CD8-positive, alpha-beta memory T cell (primary cell): ENCODE data around the gene SH2D3C. TPM values are rescaled to one million over a fixed set of nuclear protein-coding genes. Genes with fewer than 3 reads are reported as not detected.

Source experiments
- CTCF ChIA-PET: fragments of 350-600 bp; sonication (Branson Sonifier 250); formaldehyde crosslinking; loops from one replicate; lab custom pipeline; 2021; ENCODE audit warnings: antibody characterized with exemption; lab: Charles Lee
- POLR2A ChIA-PET: fragments of 350-600 bp; sonication (Branson Sonifier 250); formaldehyde crosslinking; loops from one replicate; lab custom pipeline; 2021; ENCODE audit warnings: antibody characterized with exemption; lab: Charles Lee
- DNase-seq, 5 donors: peaks; one replicate each; pipeline versions ENCODE4 v3.0.0 to v3.0.0-alpha.2; 2020 to 2022; ENCODE audit warnings: mixed read lengths in 1 of 5
- H3K27ac ChIP-seq: one replicate; pipeline ENCODE4 v1.7.0; 2013; ENCODE audit warnings: low read depth, mild to moderate bottlenecking, low read length, moderate library complexity
- H3K27me3 ChIP-seq: 2 replicates; pipeline ENCODE4 v1.7.0; 2013; ENCODE audit warnings: low read length, mild to moderate bottlenecking; ENCODE audit not compliant: insufficient read depth, poor library complexity, severe bottlenecking
- H3K36me3 ChIP-seq: 2 replicates; pipeline ENCODE4 v1.7.0; 2013; ENCODE audit warnings: mild to moderate bottlenecking, low read length, moderate library complexity; ENCODE audit not compliant: insufficient read depth
- H3K4me1 ChIP-seq: 2 replicates; pipeline ENCODE4 v1.7.0; 2013; ENCODE audit warnings: mild to moderate bottlenecking, low read length, moderate library complexity; ENCODE audit not compliant: insufficient read depth
- H3K4me3 ChIP-seq: 2 replicates; pipeline ENCODE4 v1.7.0; 2013; ENCODE audit warnings: mild to moderate bottlenecking, low read length
- H3K9me3 ChIP-seq: 2 replicates; pipeline ENCODE4 v1.7.0; 2013; ENCODE audit warnings: mild to moderate bottlenecking, low read length
- H3K27ac Mint-ChIP-seq, 8 donors: one replicate each; pipeline ENCODE4 v1.8.0; 2020 to 2021; ENCODE audit warnings: mixed read lengths in 8 of 8, mild to moderate bottlenecking in 6 of 8, inconsistent platforms in 3 of 8, moderate library complexity in 3 of 8
- H3K27me3 Mint-ChIP-seq, 2 donors: one replicate each; pipeline ENCODE4 v1.8.0; 2020 to 2021; ENCODE audit warnings: mixed read lengths in 2 of 2, mild to moderate bottlenecking in 1 of 2, moderate library complexity in 1 of 2
- H3K36me3 Mint-ChIP-seq, 3 donors: one replicate each; pipeline ENCODE4 v1.8.0; 2020 to 2021; ENCODE audit warnings: mixed read lengths in 3 of 3, inconsistent platforms in 1 of 3, mild to moderate bottlenecking in 1 of 3
- H3K4me1 Mint-ChIP-seq, 3 donors: one replicate each; pipeline ENCODE4 v1.8.0; 2020 to 2021; ENCODE audit warnings: mixed read lengths in 3 of 3, inconsistent platforms in 1 of 3, mild to moderate bottlenecking in 1 of 3
- H3K4me3 Mint-ChIP-seq, 7 donors: one replicate each; pipeline ENCODE4 v1.8.0; 2020 to 2021; ENCODE audit warnings: mixed read lengths in 7 of 7, mild to moderate bottlenecking in 6 of 7, moderate library complexity in 4 of 7, inconsistent platforms in 2 of 7
- H3K9me3 Mint-ChIP-seq, 5 donors: one replicate each; pipeline ENCODE4 v1.8.0; 2020 to 2022; ENCODE audit warnings: mixed read lengths in 5 of 5, mild to moderate bottlenecking in 3 of 5, moderate library complexity in 2 of 5, inconsistent platforms in 1 of 5
- polyA plus RNA-seq: library from polyadenylated mRNA; unstranded; fragments of 300-500 nt; fragmentation: Illumina TruSeq; gene quantifications from one replicate; pipeline ENCODE4 v1.2.3, GENCODE V29; 2021
- total RNA-seq, 2 experiments: library from RNA; stranded (reverse); gene quantifications; one replicate each; pipeline ENCODE4 v1.2.3, GENCODE V29; 2021

The SH2D3C gene
- total and polyA plus RNA-seq, 3 experiments from 2014 or later = 13.9 to 50.7 (median 14.1) TPM

DNA sequence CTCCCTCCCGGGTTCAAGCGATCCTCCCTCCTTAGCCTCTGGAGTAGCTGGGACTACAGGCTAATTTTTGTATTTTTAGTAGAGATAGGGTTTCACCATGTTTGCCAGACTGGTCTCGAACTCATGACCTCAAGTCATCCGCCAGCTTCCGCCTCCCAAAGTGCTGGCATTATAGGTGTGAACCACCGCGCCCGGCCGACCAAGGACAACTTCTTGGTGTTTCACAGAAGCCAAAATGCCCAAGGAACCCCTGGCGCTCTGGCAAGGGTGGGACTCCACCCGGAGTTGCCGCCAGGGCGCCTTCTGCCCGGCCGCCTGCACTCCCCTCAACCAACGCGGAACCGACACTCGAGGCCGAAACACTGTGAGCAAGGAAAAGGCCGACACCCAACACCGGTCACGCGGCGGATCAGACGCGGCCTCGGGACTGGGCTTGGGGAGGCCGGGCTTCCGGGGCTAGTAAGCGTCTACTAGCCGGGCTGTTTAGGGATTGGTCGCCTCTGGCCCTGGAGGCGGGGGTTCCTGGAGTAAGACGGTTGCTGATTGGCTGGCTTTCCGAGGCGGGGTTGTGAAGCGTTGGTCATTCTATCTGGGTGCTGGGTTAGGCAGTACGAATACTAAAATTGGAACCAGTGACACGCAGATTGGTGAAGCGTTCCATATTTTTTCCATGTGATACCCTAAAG is 79.3 kb downstream of the SH2D3C start:
- peaks cover 14% of the 10 kb centered on the region for H3K4me1 ChIP-seq
- ChIA-PET CTCF (interaction anchor here (1.4 kb wide), 1 partner anchor 36 kb away, joined by 4 read pairs; the partner anchor contains the start of gene TOR2A), POLR2A (interaction anchor here (0.6 kb wide), 2 partner anchors 30 to 33 kb away, joined by 3 to 6 read pairs; no protein-coding TSS in a partner anchor)
- H3K4me1 Mint-ChIP-seq = peaks cover 14 to 21% (median 16%) of the 10 kb centered on the region in 3 donors
- H3K27me3 Mint-ChIP-seq = peaks cover 0 to 2% of the 10 kb centered on the region in 2 donors
- H3K9me3 Mint-ChIP-seq = no peaks in the 10 kb centered on the region
- no peaks in the 10 kb centered on the region for H3K9me3 ChIP-seq
- H3K4me3 Mint-ChIP-seq = peak overlapping the region; percentile 29 to 89 (median 83)
- peaks cover 0 to 1% (median under 1%) of the 10 kb centered on the region in 3 donors for H3K36me3 Mint-ChIP-seq
- no peaks in the 10 kb centered on the region for H3K27me3 ChIP-seq
- H3K36me3 ChIP-seq = no peaks in the 10 kb centered on the region
- H3K27ac Mint-ChIP-seq = peak overlapping the region; percentile 10 to 93 (median 90)
- H3K27ac ChIP-seq = peak overlapping the region; percentile 75
- H3K4me3 ChIP-seq = peak overlapping the region; percentile 48
- peak; percentile 76 to 90 (median 81) for DNase-seq

GRCh38 chr9:127698386-127698785 is 80.1 kb downstream of the SH2D3C start:
- peak in 1 of 5 donors; percentile 34 for DNase-seq
- POLR2A ChIA-PET = no interaction called here
- Mint-ChIP-seq H3K4me1 (peaks cover 14 to 21% (median 16%) of the 10 kb centered on the region in 3 donors), H3K9me3 (no peaks in the 10 kb centered on the region), H3K27me3 (peaks cover 0 to 2% of the 10 kb centered on the region in 2 donors), H3K27ac (peak overlapping the region in 4 of 8 donors; percentile 6 to 56 (median 34)), H3K4me3 (peak overlapping the region in 5 of 7 donors; percentile 1 to 89 (median 44)), H3K36me3 (peaks cover 0 to 7% (median 1%) of the 10 kb centered on the region in 3 donors)
- H3K36me3 ChIP-seq = no peaks in the 10 kb centered on the region
- H3K4me1 ChIP-seq = peaks cover 14% of the 10 kb centered on the region
- H3K4me3 ChIP-seq = no peak overlapping the region
- H3K9me3 ChIP-seq = no peaks in the 10 kb centered on the region
- H3K27me3 ChIP-seq = no peaks in the 10 kb centered on the region
- CTCF ChIA-PET = interaction anchor here (1.5 kb wide), 1 partner anchor 17 kb away, joined by 4 read pairs; the partner anchor contains the start of gene PTRH1
- H3K27ac ChIP-seq = no peak overlapping the region

GRCh38 chr9:127697575-127697974 is 80.9 kb downstream of the SH2D3C start:
- Mint-ChIP-seq H3K27me3 (peaks cover 0 to 2% of the 10 kb centered on the region in 2 donors), H3K4me3 (peak overlapping the region in 2 of 7 donors; percentile 1 to 32), H3K27ac (peak overlapping the region in 1 of 8 donors; percentile 6), H3K4me1 (peaks cover 14 to 21% (median 16%) of the 10 kb centered on the region in 3 donors), H3K36me3 (peaks cover 0 to 10% (median 1%) of the 10 kb centered on the region in 3 donors), H3K9me3 (no peaks in the 10 kb centered on the region)
- Histone ChIP-seq H3K27me3 (no peaks in the 10 kb centered on the region), H3K9me3 (no peaks in the 10 kb centered on the region), H3K27ac (no peak overlapping the region), H3K36me3 (no peaks in the 10 kb centered on the region), H3K4me3 (no peak overlapping the region), H3K4me1 (peaks cover 14% of the 10 kb centered on the region)
- CTCF ChIA-PET = interaction anchor here (1.2 to 1.5 kb wide), 2 partner anchors 17 to 37 kb away, joined by 4 to 5 read pairs; partner anchors contain the start of genes PTRH1 and TOR2A
- peak in 1 of 5 donors; percentile 8 for DNase-seq
- POLR2A ChIA-PET = no interaction called here

DNA sequence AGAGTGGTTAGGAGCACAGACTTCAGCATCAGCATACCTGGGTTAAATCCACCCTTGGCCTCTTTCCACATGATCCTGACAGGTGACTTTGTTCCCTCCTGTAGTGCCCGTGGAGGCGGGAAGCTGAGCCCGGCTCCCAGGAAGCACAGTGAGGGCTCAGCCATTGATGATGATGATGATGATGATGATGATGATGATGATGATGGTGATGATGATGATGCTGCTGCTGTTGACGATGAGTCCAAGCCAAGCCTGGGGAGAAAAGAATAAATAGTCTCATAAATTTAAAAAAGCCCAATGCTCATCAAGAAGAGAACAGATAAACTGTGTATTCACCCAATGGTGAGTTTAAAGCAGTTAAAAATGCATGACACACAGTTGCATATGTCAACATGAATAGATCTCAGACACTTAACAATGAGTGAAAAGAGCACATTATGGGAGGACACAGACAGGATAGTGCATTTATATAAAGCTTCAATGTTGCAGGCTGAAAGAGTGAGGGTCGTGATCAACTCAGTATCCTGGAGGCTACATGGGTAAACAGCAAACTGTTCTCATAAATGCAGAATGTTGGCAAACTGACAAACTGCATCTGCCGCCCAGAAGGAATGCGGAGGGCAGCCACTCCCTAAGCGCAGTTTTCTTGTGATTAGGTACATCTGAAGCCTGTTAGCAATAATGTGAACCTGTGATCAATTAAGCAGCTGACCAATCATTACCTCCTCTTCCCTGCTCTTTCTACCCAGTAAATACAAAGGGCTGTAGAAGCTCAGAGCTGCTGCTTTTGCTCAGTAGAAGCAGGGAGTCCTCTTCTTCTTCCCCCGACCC is 83.4 kb downstream of the SH2D3C start:
- Histone ChIP-seq H3K4me1 (peaks cover 14% of the 10 kb centered on the region), H3K4me3 (no peak overlapping the region), H3K27ac (no peak overlapping the region), H3K36me3 (no peaks in the 10 kb centered on the region), H3K27me3 (no peaks in the 10 kb centered on the region), H3K9me3 (no peaks in the 10 kb centered on the region)
- Mint-ChIP-seq H3K27ac (no peak overlapping the region), H3K4me3 (no peak overlapping the region), H3K27me3 (peaks cover 0 to 4% of the 10 kb centered on the region in 2 donors), H3K4me1 (peaks cover 10 to 17% (median 11%) of the 10 kb centered on the region in 3 donors), H3K36me3 (peaks cover 0 to 18% (median 1%) of the 10 kb centered on the region in 3 donors), H3K9me3 (no peaks in the 10 kb centered on the region)
- DNase-seq = no peak
- ChIA-PET POLR2A (no interaction called here), CTCF (no interaction called here)

DNA sequence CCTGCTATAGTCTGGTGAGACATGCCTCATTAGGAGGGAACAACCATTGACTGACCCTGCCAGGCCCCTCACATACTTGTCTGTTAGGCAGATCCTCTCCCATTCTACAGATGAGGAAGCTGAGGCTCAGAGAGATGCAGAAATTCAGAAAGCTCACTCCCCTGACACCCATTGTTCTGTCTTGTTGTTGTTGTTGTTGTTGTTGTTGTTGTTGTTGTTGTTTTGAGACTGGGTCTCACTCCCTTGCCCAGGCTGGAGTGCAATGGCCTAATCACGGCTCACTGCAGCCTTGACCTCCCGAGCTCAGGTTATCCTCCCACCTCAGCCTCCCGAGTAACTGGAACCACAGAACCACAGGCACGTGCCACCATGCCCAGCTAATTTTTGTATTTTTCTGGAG is 84.8 kb downstream of the SH2D3C start:
- no peak overlapping the region for H3K27ac ChIP-seq
- H3K4me1 ChIP-seq = peaks cover under 1% of the 10 kb centered on the region
- H3K4me1 Mint-ChIP-seq = peaks cover 0 to 6% (median 0%) of the 10 kb centered on the region in 3 donors
- H3K9me3 ChIP-seq = no peaks in the 10 kb centered on the region
- peaks cover 0 to 20% (median 0%) of the 10 kb centered on the region in 3 donors for H3K36me3 Mint-ChIP-seq
- H3K9me3 Mint-ChIP-seq = no peaks in the 10 kb centered on the region
- ChIA-PET POLR2A (interaction anchor here (0.7 kb wide), 1 partner anchor 226 kb away, joined by 3 read pairs; no protein-coding TSS in a partner anchor), CTCF (no interaction called here)
- H3K4me3 ChIP-seq = no peak overlapping the region
- no peak overlapping the region for H3K27ac Mint-ChIP-seq
- peak overlapping the region in 1 of 7 donors; percentile 45 for H3K4me3 Mint-ChIP-seq
- no peaks in the 10 kb centered on the region for H3K27me3 ChIP-seq
- DNase-seq = no peak
- no peaks in the 10 kb centered on the region for H3K36me3 ChIP-seq
- peaks cover 0 to 2% of the 10 kb centered on the region in 2 donors for H3K27me3 Mint-ChIP-seq

- CTCF ChIA-PET = interaction anchor here (0.9 kb wide), 1 partner anchor 36 kb away, joined by 3 read pairs; no protein-coding TSS in a partner anchor
- no peaks in the 10 kb centered on the region for H3K4me1 ChIP-seq
- H3K36me3 Mint-ChIP-seq = peaks cover 0 to 20% (median 0%) of the 10 kb centered on the region in 3 donors
- H3K27ac ChIP-seq = no peak overlapping the region
- no peaks in the 10 kb centered on the region for H3K27me3 ChIP-seq
- H3K27ac Mint-ChIP-seq = no peak overlapping the region
- no peaks in the 10 kb centered on the region for H3K9me3 Mint-ChIP-seq
- DNase-seq = no peak
- no peaks in the 10 kb centered on the region for H3K9me3 ChIP-seq
- peaks cover 0 to 4% (median 0%) of the 10 kb centered on the region in 3 donors for H3K4me1 Mint-ChIP-seq
- peaks cover 0 to 4% of the 10 kb centered on the region in 2 donors for H3K27me3 Mint-ChIP-seq
- H3K4me3 Mint-ChIP-seq = no peak overlapping the region
- no peak overlapping the region for H3K4me3 ChIP-seq
- no peaks in the 10 kb centered on the region for H3K36me3 ChIP-seq
- POLR2A ChIA-PET = no interaction called here
These were observed 85.3 kb downstream of the SH2D3C start for GRCh38 chr9:127693143-127693542.

GRCh38 chr9:127692071-127692470 is 86.4 kb downstream of the SH2D3C start:
- no peaks in the 10 kb centered on the region for H3K4me1 Mint-ChIP-seq
- DNase-seq = no peak
- POLR2A ChIA-PET = no interaction called here
- Histone ChIP-seq H3K9me3 (no peaks in the 10 kb centered on the region), H3K36me3 (no peaks in the 10 kb centered on the region), H3K27ac (no peak overlapping the region), H3K4me3 (no peak overlapping the region), H3K4me1 (no peaks in the 10 kb centered on the region), H3K27me3 (no peaks in the 10 kb centered on the region)
- peaks cover 0 to 4% of the 10 kb centered on the region in 2 donors for H3K27me3 Mint-ChIP-seq
- no peaks in the 10 kb centered on the region for H3K9me3 Mint-ChIP-seq
- peaks cover 0 to 22% (median 0%) of the 10 kb centered on the region in 3 donors for H3K36me3 Mint-ChIP-seq
- H3K4me3 Mint-ChIP-seq = no peak overlapping the region
- CTCF ChIA-PET = interaction anchor here (0.9 kb wide), 1 partner anchor 35 kb away, joined by 3 read pairs; no protein-coding TSS in a partner anchor
- peak overlapping the region in 1 of 8 donors; percentile 17 for H3K27ac Mint-ChIP-seq
